ENCODE data around the gene ABCA7.
A peak's percentile ranks its signal among the peaks of the same experiment; 100 is the strongest.

GRCh38 chr19:1028062-1028926, 11.6 kb upstream of the ABCA7 start:
- no peak for TF ChIP-seq CTCF (IDR thresholded peaks at IDR 0.05)
- peak in 1 of 4 donors; percentile 61 for TF ChIP-seq POLR2A (IDR thresholded peaks at IDR 0.05)
